ENCODE data around the gene FNBP1L. TPM values are rescaled to one million over a fixed set of nuclear protein-coding genes. Genes with fewer than 3 reads are reported as not detected.

Gene FNBP1L
- total and polyA plus RNA-seq, 10 of the 15 experiments (the other 5 are each of a cell fraction or from before 2014, with no cell fraction given): 0.02 to 0.12 (median 0.07) TPM; not detected in 4

GRCh38 chr1:93496520-93496919 lies 48.6 kb downstream of the FNBP1L start:
- no peaks in the 10 kb centered on the region for H3K79me2 ChIP-seq (ENCODE audit: control insufficient read depth, insufficient read depth, low read length)
- no peak overlapping the region for H2AFZ ChIP-seq (ENCODE audit: control insufficient read depth, low read depth, low read length)
- no peaks in the 10 kb centered on the region; a peak in 1 of 4 replicates for H3K27me3 ChIP-seq (replicated peaks in 1 of 2; ENCODE audit: control insufficient read depth in 2 of 2, insufficient read depth in 2 of 2, low read length in 1 of 2)
- BruUV-seq (replicated peaks): no TSS peak
- 36% methylated on average over 4 of the region's 4 CpGs for WGBS (ENCODE audit: insufficient coverage, insufficient replicate concordance, low lambda C conversion rate, missing lambda C conversion rate)
- FAIRE-seq (no peak), DNase-seq (ENCODE audit: low read depth, low spot score) (no peak), ATAC-seq (no peak)
- ChIA-PET POLR2A (no interaction called here), SMC1A (ENCODE audit: uncharacterized antibody, unreplicated experiment) (no interaction called here), CTCF (no interaction called here), RAD21 (ENCODE audit: unreplicated experiment) (no interaction called here)
- no peak overlapping the region for H3K4me2 ChIP-seq (ENCODE audit: control insufficient read depth, insufficient read depth)
- intact Hi-C loops (cut with micrococcal nuclease; ENCODE audit: unreplicated experiment): no loop called here
- no peaks in the 10 kb centered on the region for H3K9me3 ChIP-seq (replicated peaks; ENCODE audit: control insufficient read depth, insufficient read depth, low read length)
- TF ChIP-seq ESRRA (IDR thresholded peaks at IDR 0.05; ENCODE audit: low read length): no peak
- no peaks in the 10 kb centered on the region for H3K36me3 ChIP-seq (ENCODE audit: control insufficient read depth in 2 of 2, insufficient read depth in 2 of 2, low read length in 1 of 2)
- H3K4me3 ChIP-seq: no peak overlapping the region
- no peaks in the 10 kb centered on the region for H4K20me1 ChIP-seq (ENCODE audit: control insufficient read depth, insufficient read depth)
- H3K4me1 ChIP-seq (ENCODE audit: control insufficient read depth, insufficient read depth, low read length): no peaks in the 10 kb centered on the region
- no peak overlapping the region for H3K9ac ChIP-seq (ENCODE audit: control insufficient read depth, insufficient read depth, low read length)
- H3K27ac ChIP-seq (ENCODE audit: control insufficient read depth, insufficient read depth): no peak overlapping the region
- in situ Hi-C loops (cut with MboI): no loop called here

- Histone ChIP-seq H4K20me1 (ENCODE audit: control insufficient read depth, insufficient read depth) (no peaks in the 10 kb centered on the region), H3K27me3 (replicated peaks in 1 of 2; ENCODE audit: control insufficient read depth in 2 of 2, insufficient read depth in 2 of 2, low read length in 1 of 2) (no peaks in the 10 kb centered on the region; a peak in 1 of 4 replicates), H3K4me3 (no peak overlapping the region), H3K4me2 (ENCODE audit: control insufficient read depth, insufficient read depth) (no peak overlapping the region), H2AFZ (ENCODE audit: control insufficient read depth, low read depth, low read length) (no peak overlapping the region), H3K36me3 (ENCODE audit: control insufficient read depth in 2 of 2, insufficient read depth in 2 of 2, low read length in 1 of 2) (no peaks in the 10 kb centered on the region), H3K9me3 (replicated peaks; ENCODE audit: control insufficient read depth, insufficient read depth, low read length) (no peaks in the 10 kb centered on the region), H3K27ac (ENCODE audit: control insufficient read depth, insufficient read depth) (no peak overlapping the region), H3K9ac (ENCODE audit: control insufficient read depth, insufficient read depth, low read length) (no peak overlapping the region), H3K79me2 (ENCODE audit: control insufficient read depth, insufficient read depth, low read length) (no peaks in the 10 kb centered on the region), H3K4me1 (ENCODE audit: control insufficient read depth, insufficient read depth, low read length) (no peaks in the 10 kb centered on the region)
- FAIRE-seq: no peak
- 37% methylated on average over 2 of the region's 2 CpGs for WGBS (ENCODE audit: insufficient coverage, insufficient replicate concordance, low lambda C conversion rate, missing lambda C conversion rate)
- no peak for DNase-seq (ENCODE audit: low read depth, low spot score)
- ChIA-PET SMC1A (ENCODE audit: uncharacterized antibody, unreplicated experiment) (interaction anchor here (0.9 kb wide), 2 partner anchors 155 to 315 kb away, joined by 3 read pairs; no protein-coding TSS in a partner anchor), RAD21 (ENCODE audit: unreplicated experiment) (no interaction called here), CTCF (no interaction called here), POLR2A (no interaction called here)
- in situ Hi-C loops (cut with MboI) (no loop called here), intact Hi-C loops (cut with micrococcal nuclease; ENCODE audit: unreplicated experiment) (no loop called here)
- no peak for ATAC-seq
- BruUV-seq (replicated peaks): no TSS peak
- TF ChIP-seq, protein P1, sequence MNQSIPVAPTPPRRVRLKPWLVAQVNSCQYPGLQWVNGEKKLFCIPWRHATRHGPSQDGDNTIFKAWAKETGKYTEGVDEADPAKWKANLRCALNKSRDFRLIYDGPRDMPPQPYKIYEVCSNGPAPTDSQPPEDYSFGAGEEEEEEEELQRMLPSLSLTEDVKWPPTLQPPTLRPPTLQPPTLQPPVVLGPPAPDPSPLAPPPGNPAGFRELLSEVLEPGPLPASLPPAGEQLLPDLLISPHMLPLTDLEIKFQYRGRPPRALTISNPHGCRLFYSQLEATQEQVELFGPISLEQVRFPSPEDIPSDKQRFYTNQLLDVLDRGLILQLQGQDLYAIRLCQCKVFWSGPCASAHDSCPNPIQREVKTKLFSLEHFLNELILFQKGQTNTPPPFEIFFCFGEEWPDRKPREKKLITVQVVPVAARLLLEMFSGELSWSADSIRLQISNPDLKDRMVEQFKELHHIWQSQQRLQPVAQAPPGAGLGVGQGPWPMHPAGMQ (IDR thresholded peaks at IDR 0.05; ENCODE audit: borderline replicate concordance): no peak
- TF ChIP-seq NRF1 (conservative IDR thresholded peaks at IDR 0.05; ENCODE audit: low read depth, low read length): no peak
- TF ChIP-seq ETV6 (conservative IDR thresholded peaks at IDR 0.05 in 1 of 2, IDR thresholded peaks at IDR 0.05 in 1 of 2; ENCODE audit: borderline replicate concordance in 1 of 2, low read depth in 1 of 2): no peak
- TF ChIP-seq RAD51 (IDR thresholded peaks at IDR 0.05): no peak
- TF ChIP-seq HCFC1 (IDR thresholded peaks at IDR 0.05; ENCODE audit: low read length): no peak
- TF ChIP-seq CTCF (IDR thresholded peaks at IDR 0.05 in 2 of 3, conservative IDR thresholded peaks at IDR 0.05 in 1 of 3; ENCODE audit: control insufficient read depth in 2 of 3, extremely low read depth in 1 of 3, insufficient read depth in 1 of 3, low read depth in 3 of 3, low read length in 3 of 3): no peak
- TF ChIP-seq MTA3 (IDR thresholded peaks at IDR 0.05; ENCODE audit: borderline replicate concordance, low read length): no peak
- TF ChIP-seq GABPA (IDR thresholded peaks at IDR 0.05; ENCODE audit: low read depth): no peak
- no peak for TF ChIP-seq ZNF207 (IDR thresholded peaks at IDR 0.05; ENCODE audit: borderline replicate concordance)
- TF ChIP-seq POU2F2 (IDR thresholded peaks at IDR 0.05; ENCODE audit: borderline replicate concordance, low read depth, low read length): no peak
- TF ChIP-seq, protein P2, sequence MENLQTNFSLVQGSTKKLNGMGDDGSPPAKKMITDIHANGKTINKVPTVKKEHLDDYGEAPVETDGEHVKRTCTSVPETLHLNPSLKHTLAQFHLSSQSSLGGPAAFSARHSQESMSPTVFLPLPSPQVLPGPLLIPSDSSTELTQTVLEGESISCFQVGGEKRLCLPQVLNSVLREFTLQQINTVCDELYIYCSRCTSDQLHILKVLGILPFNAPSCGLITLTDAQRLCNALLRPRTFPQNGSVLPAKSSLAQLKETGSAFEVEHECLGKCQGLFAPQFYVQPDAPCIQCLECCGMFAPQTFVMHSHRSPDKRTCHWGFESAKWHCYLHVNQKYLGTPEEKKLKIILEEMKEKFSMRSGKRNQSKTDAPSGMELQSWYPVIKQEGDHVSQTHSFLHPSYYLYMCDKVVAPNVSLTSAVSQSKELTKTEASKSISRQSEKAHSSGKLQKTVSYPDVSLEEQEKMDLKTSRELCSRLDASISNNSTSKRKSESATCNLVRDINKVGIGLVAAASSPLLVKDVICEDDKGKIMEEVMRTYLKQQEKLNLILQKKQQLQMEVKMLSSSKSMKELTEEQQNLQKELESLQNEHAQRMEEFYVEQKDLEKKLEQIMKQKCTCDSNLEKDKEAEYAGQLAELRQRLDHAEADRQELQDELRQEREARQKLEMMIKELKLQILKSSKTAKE (IDR thresholded peaks at IDR 0.05; ENCODE audit: low read depth, poor library complexity, severe bottlenecking): no peak
Measured at GRCh38 chr1:93499075-93499474, 51.2 kb downstream of the FNBP1L start.

Measured in GM12878 (cell line).